ENCODE data around the gene HS3ST3B1. TPM values are rescaled to one million over a fixed set of nuclear protein-coding genes. Genes with fewer than 3 reads are reported as not detected.

HS3ST3B1 gene
- total RNA-seq, 1 experiment from 2014 or later = 22.3 TPM

GRCh38 chr17:14281530-14281929 is 19.4 kb upstream of the HS3ST3B1 start:
- ChIA-PET CTCF (no interaction called here), POLR2A (no interaction called here)

GRCh38 chr17:14282726-14283125 is 18.2 kb upstream of the HS3ST3B1 start:
- CTCF ChIA-PET = no interaction called here
- ATAC-seq = no peak
- no peak for DNase-seq (ENCODE audit: low spot score)
- Mint-ChIP-seq H3K27ac (no peak overlapping the region), H3K27me3 (ENCODE audit: low read depth) (no peaks in the 10 kb centered on the region), H3K4me1 (0 out of 2 replicates have a peak, but pooled peaks cover 2% of the 10 kb centered on the region), H3K36me3 (no peaks in the 10 kb centered on the region), H3K9me3 (no peaks in the 10 kb centered on the region), H3K4me3 (no peak overlapping the region)
- TF ChIP-seq RORB (CRISPR knock-in tag; IDR thresholded peaks at IDR 0.05) = no peak
- no peak for TF ChIP-seq ZMAT4 (CRISPR knock-in tag; IDR thresholded peaks at IDR 0.05)
- no peak for TF ChIP-seq ZNF416 (CRISPR knock-in tag; IDR thresholded peaks at IDR 0.05)
- no peak for TF ChIP-seq ARID4B (CRISPR knock-in tag; IDR thresholded peaks at IDR 0.05; ENCODE audit: borderline replicate concordance)
- TF ChIP-seq ZBTB21 (CRISPR knock-in tag; IDR thresholded peaks at IDR 0.05; ENCODE audit: borderline replicate concordance) = no peak
- no peak for TF ChIP-seq SMAD3 (CRISPR knock-in tag; IDR thresholded peaks at IDR 0.05; ENCODE audit: borderline replicate concordance)
- POLR2A ChIA-PET = no interaction called here

More at GRCh38 chr17:14281530-14281929, 19.4 kb upstream of the HS3ST3B1 start:
- Mint-ChIP-seq H3K27ac (no peak overlapping the region), H3K9me3 (no peaks in the 10 kb centered on the region), H3K27me3 (ENCODE audit: low read depth) (no peaks in the 10 kb centered on the region), H3K4me3 (no peak overlapping the region), H3K36me3 (no peaks in the 10 kb centered on the region), H3K4me1 (0 out of 2 replicates have a peak, but pooled peaks cover 2% of the 10 kb centered on the region)
- ATAC-seq (no peak), DNase-seq (ENCODE audit: low spot score) (no peak)
- TF ChIP-seq KAT7 (CRISPR knock-in tag; IDR thresholded peaks at IDR 0.05; ENCODE audit: borderline replicate concordance) (no peak), EMX1 (CRISPR knock-in tag; IDR thresholded peaks at IDR 0.05) (no peak), USF2 (CRISPR knock-in tag; IDR thresholded peaks at IDR 0.05) (no peak), NFE2L1 (CRISPR knock-in tag; IDR thresholded peaks at IDR 0.05) (no peak), CDX4 (CRISPR knock-in tag; IDR thresholded peaks at IDR 0.05; ENCODE audit: borderline replicate concordance) (no peak), ARID4B (CRISPR knock-in tag; IDR thresholded peaks at IDR 0.05; ENCODE audit: borderline replicate concordance) (no peak)

- no peak for ATAC-seq
- H3K27me3 Mint-ChIP-seq (ENCODE audit: low read depth) = peaks cover 7% of the 10 kb centered on the region
- peaks cover 11% of the 10 kb centered on the region for H3K36me3 Mint-ChIP-seq
Measured at GRCh38 chr17:14289162-14289561, 11.7 kb upstream of the HS3ST3B1 start.

More at GRCh38 chr17:14289162-14289561, 11.7 kb upstream of the HS3ST3B1 start:
- DNase-seq (ENCODE audit: low spot score) = no peak
- 0 out of 2 replicates have a peak, but pooled peaks cover 2% of the 10 kb centered on the region for H3K4me1 Mint-ChIP-seq
- no peak overlapping the region for H3K4me3 Mint-ChIP-seq
- ChIA-PET CTCF (no interaction called here), POLR2A (no interaction called here)
- H3K9me3 Mint-ChIP-seq = peaks cover 20% of the 10 kb centered on the region
- TF ChIP-seq USF2 (CRISPR knock-in tag; IDR thresholded peaks at IDR 0.05) = no peak
- no peak for TF ChIP-seq ZNF263 (CRISPR knock-in tag; IDR thresholded peaks at IDR 0.05; ENCODE audit: low read depth)
- TF ChIP-seq GABPB1 (CRISPR knock-in tag; IDR thresholded peaks at IDR 0.05) = no peak
- TF ChIP-seq ZNF232 (CRISPR knock-in tag; IDR thresholded peaks at IDR 0.05) = no peak
- no peak for TF ChIP-seq ZNF396 (CRISPR knock-in tag; IDR thresholded peaks at IDR 0.05; ENCODE audit: borderline replicate concordance)
- TF ChIP-seq ZNF138 (CRISPR knock-in tag; conservative IDR thresholded peaks at IDR 0.05) = no peak
- TF ChIP-seq ZBTB21 (CRISPR knock-in tag; IDR thresholded peaks at IDR 0.05; ENCODE audit: borderline replicate concordance) = no peak
- no peak for TF ChIP-seq SMAD3 (CRISPR knock-in tag; IDR thresholded peaks at IDR 0.05; ENCODE audit: borderline replicate concordance)
- no peak overlapping the region for H3K27ac Mint-ChIP-seq

Data from WTC11 (cell line).